NCI-H2227 (cell line): ENCODE results near the gene SH3GL3.

Experiments
- DNase-seq: peaks from one replicate; lab custom pipeline; 2025; ENCODE audit not compliant: unreplicated experiment; lab: John Stamatoyannopoulos, UW

SH3GL3 gene

DNA sequence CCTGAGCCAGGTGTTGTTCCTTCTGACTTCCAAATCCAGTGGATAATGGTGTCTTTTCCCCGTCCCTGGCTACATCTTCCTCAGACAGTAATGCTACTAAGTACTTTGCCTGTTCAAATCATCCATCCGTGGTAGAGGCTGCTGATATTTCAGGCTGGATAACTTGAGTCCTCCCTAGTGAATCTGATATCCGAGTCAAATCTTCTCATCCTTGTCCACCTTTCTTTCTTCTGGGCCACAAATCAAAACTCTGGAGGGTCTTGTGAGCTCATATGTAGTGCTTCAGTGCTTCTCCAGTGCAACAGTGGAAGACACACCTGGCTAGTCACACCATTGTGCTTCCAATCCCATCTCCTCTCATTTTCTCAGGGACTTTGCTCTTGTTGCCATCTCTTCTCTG lies 11.2 kb downstream of the SH3GL3 start:
- no peak for DNase-seq

DNA sequence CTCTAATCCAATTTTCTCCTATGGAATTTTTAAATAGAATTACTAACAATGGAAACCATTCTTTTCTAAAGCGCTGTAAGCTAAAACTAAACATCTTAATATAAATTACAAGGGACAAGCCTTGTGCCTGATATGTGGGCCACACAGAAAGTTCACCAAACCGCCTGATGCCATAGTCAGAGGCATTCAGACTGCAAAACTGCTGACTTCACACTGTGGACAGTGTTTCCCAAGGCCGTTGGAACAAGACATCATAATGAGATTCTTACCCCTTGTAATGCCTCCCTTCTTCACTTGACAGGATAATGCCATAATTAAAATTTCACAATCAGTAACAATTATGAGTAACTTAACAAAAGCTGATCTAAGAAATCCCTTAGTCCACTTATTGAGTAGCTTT lies 14.9 kb downstream of the SH3GL3 start:
- no peak for DNase-seq

DNA sequence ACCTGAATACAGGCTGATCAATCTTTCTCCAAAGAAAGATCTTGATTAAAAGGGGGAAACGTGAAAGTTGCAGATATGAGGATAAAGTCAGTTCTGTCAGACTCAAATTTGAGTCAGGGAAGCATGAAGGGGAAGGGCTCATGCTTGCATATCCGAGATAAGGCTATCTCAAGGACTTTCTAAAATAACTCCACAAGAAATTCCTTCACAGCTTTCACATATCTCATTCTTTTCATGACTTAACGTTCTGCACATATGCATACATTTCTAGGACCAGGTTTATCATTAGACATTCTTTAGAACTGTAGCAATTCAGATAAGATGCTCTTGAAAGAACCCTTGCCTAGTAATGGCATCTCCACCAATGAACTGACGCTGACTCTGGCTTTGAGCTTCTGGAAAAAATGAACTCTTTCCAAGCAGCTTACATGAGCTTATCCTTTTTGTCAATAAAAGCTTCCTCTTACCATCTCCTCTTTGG lies 15.9 kb downstream of the SH3GL3 start:
- DNase-seq = no peak

DNA sequence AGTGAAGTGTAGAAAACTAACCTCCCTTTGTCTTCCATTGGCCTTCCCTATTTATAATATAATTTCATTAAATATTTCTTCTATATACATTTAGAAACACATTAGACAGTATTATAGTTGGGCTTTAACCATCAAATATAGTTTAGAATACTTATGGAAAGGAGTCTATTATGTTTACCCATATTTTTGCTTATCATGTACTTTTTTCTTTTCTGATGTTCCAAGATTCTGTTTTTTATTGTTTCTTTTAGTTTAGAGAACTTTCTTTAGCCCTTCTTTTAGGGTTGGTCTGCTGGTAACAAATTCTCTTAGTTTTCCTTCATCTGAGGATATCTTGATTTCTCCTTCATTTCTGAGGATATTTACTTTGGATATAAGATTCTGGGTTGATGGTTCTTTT lies 23.7 kb downstream of the SH3GL3 start:
- no peak for DNase-seq

DNA sequence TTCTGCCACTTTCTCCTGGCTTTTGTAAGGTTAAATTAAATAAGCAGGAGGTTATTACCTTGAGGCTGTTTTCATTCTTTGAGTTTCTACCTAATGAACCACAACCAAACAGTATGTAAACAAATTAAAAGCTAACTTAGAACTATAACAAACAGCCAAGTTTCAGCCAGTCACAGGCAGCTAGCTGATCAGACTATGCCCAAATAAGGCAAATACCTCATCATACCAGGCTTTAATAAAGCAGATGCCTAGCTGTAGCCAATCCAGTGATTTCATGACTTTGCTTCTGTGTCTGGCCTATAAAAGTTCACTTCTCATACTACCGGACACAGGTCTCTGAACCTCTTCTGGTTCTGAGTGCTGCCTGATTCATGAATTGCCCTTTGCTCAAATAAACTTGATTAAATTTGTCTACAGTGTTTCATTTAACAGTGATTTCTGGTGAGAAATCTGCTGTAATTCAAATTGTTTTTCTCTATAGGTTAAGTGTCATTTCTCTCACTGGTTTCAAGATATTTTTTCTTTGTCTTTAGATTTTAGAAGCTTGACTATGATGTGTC lies 24.2 kb downstream of the SH3GL3 start:
- DNase-seq = no peak

DNA sequence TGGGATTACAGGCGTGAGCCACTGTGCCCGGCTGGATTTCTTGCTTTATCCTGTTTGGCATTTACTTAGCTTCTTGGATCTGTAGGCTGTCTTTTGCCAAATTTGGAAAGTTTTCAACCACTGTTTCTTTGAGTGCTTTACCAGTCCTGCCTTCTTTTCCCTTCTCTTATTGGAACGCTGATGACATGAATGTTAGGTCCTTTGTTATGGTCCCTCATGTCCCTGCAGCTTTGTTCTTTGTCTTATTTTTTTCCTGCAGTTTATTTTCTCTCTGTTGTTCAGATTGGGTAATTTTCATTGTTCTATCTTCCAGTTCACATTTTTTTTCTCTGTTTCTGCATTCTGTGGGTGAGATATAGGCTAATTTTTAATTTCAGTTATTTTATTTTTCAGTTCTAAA lies 25.0 kb downstream of the SH3GL3 start:
- no peak for DNase-seq

DNA sequence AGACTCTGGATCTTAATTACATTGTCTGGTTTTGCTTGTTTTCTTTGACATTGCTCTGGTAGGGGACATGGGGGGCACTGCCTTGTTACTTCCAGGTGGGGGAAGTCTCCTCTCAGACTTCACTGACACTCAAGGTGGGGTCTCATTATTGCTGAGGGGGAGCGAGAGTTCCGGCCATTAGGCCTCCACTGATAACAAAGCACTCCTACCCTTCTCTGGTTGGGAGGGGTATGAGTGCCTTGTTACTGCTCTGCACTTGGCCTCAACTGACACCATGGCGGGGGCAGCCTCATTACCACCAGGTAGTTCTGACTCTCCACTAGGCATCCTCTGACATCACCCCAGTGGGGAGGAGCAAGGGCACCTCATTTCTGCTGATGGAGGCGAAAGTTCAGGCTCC lies 25.7 kb downstream of the SH3GL3 start:
- no peak for DNase-seq

DNA sequence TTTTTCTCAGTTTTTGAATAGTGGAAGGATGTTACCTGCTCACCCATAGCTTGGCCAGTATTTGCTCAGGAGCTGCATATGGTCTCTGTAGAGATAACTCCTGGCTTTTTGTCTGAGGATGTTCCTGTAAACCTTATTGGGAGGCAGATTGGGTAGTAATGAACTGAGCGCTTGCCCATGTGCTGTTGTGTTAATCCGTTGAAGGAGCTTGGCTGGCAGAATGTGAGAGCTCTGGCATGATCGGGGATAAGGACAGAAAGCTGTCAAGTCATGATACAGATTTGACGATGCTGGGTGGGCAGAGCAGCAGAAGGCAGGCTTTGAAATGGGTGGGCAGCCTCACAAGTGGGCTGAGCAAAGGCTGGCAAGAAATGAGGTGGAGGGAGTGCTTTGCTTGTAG lies 27.4 kb downstream of the SH3GL3 start:
- no peak for DNase-seq

DNA sequence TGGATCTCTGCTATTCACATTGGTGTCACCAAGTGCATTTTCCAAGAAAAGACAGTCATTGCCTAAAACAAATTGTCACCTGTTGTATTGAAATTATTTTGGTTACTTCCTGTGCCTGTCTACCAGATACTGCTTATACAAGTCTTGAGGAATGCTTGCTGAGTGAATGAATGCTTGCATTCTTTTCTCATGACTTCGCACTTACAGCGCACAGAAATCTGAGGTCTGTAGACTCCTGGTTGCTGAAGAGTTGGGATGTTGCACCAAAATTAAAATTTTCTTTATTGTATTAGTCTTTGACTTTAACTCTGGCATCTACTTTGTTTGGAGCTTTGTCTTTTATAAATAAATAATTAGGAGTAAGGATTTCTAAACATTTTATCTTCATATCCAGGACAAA lies 28.4 kb downstream of the SH3GL3 start:
- no peak for DNase-seq

DNA sequence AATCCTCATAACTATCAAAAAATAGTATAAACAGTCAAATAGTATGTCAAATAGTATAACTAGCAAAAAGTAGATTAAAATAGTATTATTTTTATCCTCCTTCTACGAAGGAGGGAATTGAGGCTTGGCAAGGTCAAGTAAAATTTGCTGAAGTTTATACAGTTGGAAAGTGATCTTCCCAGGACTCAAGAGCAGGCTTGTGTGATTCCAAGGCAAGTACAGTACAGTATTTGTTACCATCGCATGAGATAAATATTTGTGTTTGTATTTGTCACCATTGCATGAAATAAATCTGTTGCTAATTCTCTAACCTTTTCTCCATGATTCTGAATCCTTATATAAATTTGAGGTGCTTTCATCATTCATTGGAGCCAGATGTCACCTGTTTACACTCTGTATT lies 28.9 kb downstream of the SH3GL3 start:
- no peak for DNase-seq

DNA sequence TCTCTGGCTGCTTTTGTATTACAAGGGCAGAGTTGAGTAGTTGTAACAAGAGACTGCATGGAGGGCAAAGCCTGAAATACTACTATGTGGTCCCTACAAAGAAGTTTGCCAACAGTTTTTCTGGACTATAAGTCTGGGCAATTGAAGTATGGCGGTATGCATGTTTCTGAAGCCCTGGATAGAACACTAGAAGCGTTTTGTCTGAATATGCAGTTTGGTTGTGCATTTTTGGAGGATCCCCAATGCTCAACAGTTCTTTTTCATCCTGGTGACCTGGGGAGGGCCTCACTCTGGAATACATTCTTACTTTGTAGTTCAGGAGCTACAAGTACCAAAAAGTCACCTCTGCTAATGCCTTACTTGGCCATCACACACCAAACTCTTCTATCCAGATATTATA lies 29.6 kb downstream of the SH3GL3 start:
- DNase-seq = no peak

DNA sequence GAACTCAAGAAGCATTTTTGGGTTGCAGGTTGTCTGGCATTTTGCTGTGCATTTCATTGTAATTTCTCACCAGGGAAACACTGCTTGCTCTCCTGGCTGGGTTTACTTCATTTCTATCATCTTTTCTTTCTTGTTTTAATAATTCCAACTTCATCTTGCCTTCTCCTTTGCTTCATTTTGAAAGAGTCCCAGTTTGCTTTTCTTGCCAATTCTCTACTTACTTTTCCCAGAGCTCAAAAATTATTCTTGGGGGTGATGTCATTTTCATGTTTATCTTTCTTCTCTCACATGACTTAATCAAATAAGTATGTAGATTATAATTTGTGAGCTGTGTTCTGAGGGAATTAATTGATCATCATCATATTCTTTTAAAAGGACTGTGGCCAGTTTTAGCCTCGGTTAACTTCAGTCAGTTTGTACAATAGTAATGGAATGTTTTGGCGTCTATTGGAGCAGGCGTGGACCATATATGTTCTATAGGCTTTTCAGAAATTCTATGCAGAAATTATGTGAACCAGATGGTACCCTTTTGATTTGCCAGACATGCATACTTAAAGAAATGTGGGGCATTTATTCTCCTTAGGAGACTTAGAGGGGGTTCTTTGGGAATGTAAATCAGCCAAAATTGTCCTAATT lies 30.1 kb downstream of the SH3GL3 start:
- no peak for DNase-seq

DNA sequence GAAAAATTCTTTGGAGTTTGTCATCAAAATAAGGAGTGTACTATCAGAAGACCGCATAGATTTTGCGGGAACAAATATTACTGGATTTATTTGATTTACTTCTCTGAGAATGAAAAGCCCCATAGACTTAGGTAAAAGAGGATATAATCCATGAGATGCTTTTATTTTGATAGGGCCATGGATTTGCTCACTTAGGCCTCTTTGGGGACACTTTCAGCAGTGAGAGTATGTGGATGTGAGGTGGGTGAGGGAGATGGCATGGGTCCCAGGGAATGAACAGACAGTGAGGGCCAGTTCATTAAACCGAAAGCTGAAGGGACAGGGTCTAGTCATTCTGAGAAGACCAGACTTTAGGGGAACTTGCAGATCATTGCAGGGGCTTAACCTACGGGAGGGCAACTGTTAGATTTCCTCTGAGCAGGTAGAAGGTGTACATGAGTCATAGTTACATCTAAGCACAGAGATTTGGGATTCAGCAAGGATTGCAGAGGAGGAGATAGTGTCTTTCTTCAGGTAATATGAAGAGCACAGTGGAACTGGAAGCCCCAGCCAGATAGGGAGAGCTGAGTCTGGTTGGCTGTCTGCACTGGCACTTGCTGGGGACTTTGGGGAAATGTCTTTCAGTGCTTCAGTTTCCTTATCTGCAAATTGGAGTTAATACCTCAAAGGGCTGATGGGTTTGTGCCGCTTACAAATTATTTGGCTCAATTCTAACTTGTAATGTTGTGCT lies 30.8 kb downstream of the SH3GL3 start:
- DNase-seq = no peak

DNA sequence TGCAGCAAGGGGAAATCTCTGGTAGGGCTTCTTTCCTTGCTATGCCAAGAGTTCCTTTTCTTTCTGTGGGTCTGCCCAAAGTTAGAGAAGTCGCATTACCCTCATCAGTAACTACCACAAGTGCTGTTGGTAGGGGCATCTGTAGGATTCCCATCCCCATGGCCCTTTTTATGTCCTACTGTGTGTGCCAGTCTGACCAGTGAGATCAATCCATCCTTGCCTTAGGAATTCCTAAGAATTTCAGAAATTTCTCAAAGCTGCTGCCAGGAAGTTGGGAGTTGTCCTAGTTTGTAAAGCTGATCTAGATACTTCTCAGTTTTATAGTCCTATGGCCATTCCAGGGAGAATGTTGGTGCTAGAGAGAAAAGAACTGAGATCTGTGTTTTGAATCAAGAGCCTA lies 36.5 kb downstream of the SH3GL3 start:
- no peak for DNase-seq

DNA sequence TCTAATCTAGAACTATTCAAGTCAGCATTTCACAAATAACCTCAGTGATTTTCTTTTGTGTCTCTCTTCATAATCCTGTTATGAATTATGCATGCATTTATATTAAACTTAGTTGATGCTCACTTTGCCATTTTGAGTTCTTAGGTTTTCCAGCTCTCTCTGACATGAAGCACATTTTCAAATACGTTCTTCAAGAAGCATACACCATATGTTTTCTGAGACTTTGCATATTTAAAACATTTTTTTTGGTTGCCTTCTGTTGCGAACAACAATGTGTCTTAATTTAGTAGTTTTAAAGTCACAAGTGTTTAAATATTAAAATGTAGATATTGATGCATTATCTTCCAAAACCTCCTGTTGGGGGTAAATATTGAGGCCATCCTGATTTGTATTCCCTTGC lies 37.5 kb downstream of the SH3GL3 start:
- no peak for DNase-seq

DNA sequence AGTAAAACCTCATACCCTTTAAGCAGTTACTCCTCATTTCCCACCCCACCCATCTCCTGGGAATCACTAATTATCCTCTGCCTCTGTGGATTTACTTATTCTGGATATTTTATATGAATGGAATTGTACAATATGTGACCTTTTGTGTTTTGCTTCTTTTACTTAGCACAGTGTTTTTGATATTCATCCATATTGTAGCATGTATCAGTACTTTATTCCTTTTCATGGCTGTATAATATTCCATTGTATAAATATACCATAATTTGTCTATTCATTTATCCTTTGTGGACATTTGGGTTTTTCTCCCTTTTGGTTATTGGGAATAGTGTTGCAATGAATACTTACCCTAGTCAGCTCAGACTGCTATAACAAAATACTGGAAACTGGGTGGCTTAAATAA lies 39.2 kb downstream of the SH3GL3 start:
- DNase-seq = no peak

DNA sequence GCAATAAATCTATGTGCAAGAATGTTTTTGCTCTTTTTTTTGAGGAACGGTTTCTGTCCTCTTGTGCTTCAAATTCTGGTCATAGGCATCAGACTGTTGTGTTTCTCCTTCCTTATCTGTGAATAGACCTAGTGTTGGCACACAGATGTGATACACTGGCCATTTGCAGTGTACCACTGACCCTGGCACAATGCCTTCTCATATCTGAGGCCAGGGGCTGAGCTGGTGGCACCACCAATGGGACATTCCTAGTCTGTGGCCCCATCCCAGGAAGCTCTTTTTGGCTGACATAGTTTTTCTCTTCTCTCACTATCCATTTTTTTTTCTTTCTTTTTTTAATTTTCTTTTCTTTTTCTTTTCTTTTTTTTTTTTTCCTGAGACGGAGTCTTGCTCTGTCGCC lies 40.4 kb downstream of the SH3GL3 start:
- DNase-seq = no peak

DNA sequence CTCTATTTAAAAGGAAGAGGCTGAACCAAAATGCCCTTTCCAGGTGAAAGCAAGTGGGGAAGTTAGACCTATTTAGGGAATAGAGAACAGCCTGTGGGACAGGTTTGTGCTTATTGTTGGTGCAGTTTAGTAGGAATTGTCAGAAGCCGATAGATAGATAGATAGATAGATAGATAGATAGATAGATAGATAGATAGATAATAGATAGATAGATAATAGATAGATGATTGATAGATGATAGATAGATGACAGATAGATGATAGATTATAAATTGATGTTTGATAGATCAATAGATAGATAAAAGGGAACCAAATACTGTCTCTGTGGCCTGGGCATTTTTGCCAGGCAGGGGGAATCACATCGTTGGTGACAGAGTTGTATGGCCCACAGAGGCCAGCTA lies 42.5 kb downstream of the SH3GL3 start:
- no peak for DNase-seq

DNA sequence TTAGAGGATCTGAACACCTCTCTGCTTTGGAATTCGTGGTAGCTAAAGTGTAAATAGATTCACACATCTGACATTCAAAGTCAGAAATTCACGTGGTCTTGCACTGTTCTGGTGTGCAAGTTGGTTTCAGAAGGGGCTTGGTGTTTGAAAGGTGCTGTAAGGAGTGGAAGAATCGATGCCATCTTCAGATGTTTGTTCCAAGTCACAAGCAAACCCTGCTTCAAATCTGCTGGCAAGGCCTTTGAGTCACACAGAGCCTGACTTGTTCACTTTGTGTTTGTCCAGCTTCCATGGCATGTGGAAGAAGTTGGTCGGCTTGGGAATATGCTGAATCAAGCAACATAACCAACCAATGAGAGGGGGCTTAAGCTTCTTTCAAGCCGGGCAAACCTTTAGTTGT lies 44.3 kb downstream of the SH3GL3 start:
- DNase-seq = no peak

DNA sequence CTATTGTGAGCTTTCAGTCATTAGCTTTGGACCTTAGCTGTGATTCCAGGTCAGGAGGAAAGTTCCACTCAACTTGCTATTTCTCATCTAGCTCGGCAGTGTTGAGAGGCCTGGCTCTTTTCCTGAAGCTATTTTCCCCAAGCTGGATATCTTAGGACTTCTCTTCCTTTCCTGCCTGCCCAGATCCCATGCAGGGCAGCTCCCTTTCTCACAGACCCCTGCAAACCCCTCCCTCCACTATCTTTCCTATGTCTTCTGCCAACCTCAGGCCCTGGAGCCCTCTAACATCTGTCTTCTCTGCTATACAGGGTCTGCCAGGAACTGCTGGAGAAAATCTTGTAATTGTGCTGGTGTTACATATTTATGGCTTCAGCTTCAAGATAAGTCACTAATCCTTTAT lies 49.6 kb downstream of the SH3GL3 start:
- no peak for DNase-seq

DNA sequence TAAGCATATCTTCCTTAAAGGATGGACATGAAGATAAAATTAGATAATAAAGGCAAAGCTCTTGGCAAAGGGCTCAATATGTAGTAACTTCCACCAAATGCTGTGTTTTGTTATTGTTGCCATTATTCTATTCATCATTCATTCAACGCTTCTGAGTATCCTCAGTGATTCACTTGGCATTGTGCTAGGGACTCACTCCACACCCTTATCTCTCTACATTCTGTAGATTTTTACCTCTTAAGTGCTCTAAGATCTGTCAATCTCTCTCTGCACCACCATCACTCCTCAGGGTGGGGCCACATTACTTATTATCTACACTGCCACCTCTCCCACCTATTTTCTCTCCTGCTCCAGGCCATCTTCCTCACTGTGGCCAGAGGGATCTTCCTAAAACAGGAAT lies 51.2 kb downstream of the SH3GL3 start:
- no peak for DNase-seq

DNA sequence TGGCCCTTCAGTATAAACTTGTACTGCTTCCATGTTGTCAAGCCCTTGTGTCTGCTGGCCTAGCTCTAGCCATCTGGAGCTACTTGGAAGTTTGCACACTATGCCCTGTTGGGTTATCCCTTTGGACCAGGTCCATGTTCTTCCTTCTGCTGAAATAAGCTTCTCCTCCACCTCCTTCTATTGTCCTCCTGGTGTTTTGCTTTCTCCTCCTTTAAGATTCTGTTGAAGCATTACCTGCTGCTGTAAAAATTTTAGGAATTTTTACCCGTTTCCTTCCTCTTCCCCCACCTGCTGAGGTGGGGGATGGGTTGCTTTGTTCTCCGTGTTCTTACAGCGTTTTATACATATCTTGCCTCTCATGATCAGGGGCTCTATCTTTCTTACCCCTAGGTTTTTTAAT lies 51.7 kb downstream of the SH3GL3 start:
- no peak for DNase-seq

DNA sequence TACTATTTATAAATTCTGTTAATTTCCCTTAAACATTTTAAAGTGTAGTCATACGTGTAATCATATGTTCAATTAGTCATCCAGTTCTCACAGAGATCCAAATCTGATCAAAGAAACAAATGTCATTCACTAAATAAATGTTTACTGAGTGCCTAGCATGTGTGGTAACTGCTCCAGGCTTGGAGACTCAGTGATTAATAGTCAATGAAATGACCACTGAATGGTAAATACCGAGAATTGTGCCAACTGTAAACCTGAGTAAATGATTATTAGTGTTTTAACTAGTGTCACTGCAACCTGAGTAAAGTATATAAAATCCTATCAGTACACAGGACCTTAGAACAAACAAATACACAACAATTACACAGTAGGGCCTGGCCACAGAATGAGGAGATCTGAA lies 52.3 kb downstream of the SH3GL3 start:
- DNase-seq = no peak
